Activated T-helper 1 cell treated with Interleukin-2 at 50 U/mL for 16 hours (primary cell): ENCODE measurements around the gene GPR161.
"Not testable (repeated sequence)": the region's sequence is repeated elsewhere in the genome, so short reads cannot be mapped to it uniquely, and the experiment has no call there.

Experiments used
- DNase-seq: peaks from one replicate; pipeline ENCODE4 v3.0.0-alpha.2; 2020; ENCODE audit warnings: low read depth

The GPR161 gene, protein sequence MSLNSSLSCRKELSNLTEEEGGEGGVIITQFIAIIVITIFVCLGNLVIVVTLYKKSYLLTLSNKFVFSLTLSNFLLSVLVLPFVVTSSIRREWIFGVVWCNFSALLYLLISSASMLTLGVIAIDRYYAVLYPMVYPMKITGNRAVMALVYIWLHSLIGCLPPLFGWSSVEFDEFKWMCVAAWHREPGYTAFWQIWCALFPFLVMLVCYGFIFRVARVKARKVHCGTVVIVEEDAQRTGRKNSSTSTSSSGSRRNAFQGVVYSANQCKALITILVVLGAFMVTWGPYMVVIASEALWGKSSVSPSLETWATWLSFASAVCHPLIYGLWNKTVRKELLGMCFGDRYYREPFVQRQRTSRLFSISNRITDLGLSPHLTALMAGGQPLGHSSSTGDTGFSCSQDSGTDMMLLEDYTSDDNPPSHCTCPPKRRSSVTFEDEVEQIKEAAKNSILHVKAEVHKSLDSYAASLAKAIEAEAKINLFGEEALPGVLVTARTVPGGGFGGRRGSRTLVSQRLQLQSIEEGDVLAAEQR

DNA sequence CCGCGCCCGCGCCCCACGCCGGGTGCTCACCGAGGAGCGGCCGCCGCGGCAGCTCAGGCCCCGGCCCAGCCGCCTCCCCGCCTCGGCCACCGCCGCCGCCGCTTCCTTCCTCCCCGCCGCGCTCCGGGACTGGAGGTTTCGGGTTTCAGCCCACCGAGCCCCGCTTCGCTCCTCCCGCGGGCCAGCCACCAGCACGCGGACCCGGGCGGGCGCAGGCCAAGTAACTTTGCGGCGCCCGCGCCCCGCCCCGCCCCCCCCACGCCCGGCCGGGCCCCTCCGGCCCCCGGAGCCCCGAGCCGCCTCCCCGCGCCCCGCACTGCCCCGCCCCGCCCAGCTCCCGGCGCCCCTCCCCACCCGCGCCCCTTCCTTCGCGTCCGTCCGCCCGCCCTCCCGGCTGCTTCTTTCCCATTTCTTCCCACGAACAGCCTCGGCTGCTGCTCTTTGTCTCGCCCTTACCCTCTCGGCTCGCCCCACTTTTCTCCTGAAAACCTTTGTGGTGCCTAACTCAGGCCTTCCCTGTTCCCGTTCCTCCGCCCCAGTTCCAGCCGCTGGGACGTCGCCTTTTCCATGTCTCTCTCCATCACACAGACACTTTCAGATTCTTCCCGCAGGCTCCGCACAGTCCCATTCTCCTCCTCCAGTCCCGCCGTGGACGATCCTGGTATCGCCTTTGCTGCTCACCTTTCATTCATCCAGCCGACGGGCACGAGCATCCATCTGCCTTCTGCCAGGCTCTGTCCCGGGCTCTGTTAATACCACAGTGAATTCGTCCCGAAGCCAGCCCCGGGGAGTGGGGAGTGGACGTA is at the start of gene GPR161:
GPR161 (minus strand) TSS at position 222 of the 806 bp plus-strand sequence. CDS start 32,080 bp downstream, outside the sequence.
- DNase-seq = no peak

DNA sequence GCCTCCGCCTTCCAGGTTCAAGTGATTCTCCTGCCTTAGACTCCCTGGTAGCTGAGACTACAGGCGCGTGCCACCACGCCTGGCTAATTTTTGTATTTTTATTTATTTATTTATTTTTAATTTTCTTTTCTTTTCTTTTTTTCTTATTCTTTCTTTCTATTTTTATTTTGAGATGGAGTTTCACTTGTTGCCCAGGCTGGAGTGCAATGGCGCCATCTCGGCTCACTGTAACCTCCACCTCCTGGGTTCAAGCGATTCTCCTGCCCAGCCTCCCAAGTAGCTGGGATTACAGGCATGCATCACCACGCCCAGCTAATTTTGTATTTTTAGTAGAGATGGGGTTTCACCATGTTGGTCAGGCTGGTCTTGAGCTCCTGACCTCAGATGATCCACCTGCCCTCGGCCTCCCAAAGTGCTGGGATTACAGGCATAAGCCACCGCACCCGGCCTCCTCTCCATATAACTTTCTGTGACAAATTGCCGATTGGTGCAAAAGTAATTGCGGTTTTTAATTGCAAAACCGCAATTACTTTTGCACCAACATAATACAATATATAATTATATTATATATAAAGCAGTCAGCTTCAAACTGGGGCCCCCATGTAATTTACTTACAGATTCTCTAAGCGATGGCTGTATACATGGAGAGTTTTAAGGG is 44.5 kb upstream of the GPR161 start:
- DNase-seq = not testable (repeated sequence)

DNA sequence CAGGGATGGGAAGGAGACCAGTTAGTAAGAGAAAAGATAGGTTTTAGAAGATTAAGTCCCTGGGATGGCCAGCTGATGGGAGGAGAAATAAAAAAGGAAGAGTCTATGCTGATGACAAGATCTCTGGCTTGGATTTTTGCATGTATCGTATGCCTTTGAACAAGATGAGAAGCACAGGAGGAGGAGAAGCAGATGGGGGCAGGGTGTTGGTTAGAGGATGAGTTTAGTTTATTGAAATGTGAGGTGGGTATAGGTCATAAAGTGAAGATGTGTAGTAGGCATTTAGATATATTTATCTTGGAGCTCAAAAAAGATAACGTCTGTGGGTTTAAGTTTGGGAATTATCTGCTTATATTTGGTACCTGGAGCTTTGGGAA is 43.4 kb upstream of the GPR161 start:
- DNase-seq = no peak

DNA sequence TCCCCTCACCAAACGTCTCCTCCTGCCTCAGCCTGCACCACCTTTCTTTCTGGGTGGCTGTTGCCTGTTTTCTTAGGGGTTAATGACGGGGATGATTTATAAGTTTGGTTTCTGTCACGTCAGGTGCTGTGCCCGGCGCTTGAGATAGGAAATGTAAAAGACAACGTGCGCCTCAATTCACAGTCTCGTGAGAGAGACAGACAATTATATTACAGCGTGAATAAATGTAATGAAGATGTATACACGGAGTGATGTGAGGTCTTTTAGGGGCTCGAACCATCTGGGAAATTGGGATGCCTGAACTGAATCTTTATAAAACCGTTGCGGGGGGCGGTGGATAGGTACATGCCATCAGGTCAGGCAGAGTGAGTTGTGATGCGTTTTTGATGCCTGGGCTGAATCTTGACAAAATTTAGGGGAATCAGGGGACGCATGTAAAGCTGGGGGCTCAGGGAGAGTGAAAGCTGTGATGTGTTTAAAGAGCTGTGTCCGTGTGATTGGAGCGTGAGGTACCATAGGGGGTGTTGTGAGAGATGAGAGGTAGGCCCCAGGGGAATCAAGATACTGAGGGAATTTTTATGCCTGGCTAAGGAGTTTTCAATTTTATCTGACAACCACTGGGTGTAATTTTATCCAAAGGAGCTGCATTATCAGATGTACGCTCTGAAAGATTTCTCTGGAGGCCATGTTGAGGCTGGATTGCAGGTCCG is 42.9 kb upstream of the GPR161 start:
- DNase-seq = no peak

DNA sequence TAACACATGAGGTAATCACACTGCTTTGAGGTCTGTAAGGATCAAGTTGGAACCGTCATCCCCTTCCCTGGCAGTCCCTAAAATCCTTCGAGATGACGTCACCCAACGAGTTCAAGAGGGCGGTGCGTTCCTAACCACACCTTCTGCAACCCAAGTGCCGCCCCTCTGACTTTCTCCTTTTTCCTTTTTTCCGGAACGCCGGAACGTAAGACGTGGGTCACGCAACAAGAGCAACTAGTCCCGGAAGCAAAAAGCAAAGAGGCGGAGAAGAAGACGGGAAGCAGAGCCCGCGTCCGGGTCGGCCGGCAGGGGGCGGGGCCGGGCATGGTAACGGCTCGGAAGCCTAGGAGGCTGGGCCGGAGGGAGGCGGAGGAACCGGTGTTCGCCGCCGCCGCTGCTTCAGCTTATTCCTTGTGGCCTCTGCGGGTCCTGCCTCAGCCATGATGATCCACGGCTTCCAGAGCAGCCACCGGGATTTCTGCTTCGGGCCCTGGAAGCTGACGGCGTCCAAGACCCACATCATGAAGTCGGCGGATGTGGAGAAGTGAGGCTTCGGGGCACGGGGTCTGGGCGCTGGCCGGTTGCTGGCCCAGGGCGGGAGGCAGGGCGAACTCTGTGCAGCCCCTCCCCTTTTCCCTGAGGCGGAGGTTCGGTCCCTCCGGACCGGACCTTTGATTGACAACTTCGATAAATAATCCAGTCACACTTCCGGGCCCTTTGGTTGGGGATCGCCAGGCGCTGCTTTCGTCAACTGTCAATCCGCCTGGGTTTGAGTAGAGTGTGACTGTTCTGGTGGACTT is 42.1 kb upstream of the GPR161 start, which contains the start of gene TIPRL:
TIPRL (plus strand) TSS at position 325 of the 800 bp plus-strand sequence; CDS start at position 441, 116 bp downstream.
- peak; percentile 89 for DNase-seq

DNA sequence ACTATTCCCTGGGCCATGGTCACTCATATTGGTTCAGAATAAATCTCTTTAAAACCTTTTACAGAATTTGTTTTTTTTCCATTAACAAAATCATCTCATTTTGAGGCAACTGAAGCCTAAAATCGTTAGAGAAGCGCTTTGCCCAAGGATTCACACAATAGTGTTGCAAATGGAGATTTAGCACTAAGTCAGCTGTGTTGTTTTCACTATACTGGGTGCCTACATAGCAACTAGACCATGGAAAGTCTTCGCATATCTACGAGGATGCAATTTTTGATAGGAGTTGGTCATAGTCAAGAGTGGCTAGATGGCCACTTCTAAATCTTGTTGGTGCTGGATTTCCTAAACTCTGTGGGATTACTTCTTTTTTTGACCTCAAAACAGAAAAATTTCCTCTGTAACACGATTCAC is 41.5 kb upstream of the GPR161 start:
- DNase-seq = no peak

DNA sequence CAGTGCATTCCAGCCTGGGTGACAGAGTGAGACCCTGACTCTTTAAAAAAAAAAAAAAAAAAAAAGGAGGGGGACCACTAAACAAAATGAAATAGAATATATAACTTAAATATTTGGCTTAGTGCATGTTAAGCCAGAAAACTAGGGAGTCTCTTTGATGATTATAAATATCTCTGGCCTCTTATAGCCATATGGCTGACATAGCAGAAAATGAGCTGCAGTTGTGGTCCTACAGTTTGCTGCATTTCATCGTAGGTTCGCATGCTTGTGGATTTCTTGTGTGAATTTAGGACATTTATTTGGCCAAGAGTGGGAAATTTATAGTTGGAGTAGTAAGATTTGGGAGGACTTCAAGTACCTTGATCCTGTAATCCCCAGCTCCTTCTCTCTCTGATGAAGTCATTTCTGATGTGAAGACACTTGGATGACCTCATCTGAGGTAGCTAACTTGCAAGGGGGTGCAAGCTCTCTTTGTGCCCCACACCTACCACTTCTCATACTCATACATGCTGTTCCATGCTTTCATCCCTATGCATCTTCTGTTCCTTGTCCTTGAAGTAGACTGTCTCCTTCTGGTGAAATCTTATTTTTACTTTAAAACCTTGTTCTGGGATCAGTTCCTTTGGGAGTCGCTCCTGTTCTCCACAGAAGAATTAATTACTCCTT is 35.7 kb upstream of the GPR161 start:
- no peak for DNase-seq

DNA sequence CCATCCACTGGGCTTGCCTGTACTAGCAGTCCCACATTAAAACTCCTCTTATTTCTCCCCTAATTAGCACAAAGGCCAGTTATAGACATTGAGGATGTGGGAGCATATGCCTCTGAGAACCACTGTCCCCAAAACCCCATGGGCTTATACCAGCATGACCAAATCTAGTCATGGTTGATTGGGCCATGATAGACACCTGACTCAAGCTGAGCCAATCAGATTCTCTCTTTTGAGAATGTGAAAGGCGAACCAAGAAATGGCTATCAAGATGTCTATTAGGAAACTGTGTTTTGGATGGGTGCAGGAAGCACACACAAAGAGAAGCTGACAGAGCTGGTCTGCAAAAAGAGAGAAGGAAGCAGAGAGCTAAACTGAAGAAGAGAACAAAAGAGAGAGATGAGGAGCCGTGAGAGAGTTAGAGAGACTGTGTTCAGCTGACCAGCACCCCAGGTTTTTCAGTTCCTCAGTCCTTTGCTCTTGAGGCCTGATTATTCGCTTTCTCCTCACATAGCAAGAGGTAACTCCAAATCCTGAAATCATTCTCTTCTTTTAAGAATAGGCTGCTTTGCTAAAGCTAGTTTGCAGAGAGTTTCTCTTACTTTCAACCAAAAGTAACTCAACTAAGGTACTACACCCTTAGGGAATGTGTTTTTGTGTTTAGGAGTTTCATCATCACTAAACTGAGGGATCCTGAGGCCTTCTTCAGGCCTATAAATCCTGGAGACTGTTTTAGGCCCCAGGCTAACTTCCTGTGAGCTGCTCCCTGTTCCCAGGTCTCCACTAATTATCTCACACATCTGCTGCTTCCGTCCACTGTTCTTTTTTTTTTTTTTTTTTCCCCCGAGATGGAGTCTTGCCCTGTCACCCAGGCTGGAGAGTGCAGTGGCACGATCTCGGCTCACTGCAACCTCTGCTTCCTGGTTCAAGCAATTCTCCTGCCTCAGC is 34.1 kb upstream of the GPR161 start:
- no peak for DNase-seq

DNA sequence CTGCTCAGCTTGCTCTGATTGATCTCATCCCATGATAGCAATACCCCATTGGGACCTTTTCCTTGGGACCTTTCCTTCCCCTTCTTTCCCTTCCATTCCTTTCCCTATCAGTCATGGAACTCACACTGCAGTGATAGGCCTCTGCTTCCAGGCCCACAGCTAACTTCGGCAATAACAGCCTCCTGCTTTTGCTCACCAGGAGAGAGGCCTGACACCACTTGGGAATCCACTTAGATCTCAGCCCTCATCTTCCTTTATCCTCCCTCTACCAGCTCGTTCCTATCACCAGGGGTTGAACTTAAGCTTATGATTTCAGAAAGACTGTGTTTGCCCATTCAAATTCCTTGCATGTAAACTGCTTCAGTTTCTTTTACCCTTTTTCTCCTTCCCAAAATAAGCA is 31.1 kb upstream of the GPR161 start:
- DNase-seq = no peak

DNA sequence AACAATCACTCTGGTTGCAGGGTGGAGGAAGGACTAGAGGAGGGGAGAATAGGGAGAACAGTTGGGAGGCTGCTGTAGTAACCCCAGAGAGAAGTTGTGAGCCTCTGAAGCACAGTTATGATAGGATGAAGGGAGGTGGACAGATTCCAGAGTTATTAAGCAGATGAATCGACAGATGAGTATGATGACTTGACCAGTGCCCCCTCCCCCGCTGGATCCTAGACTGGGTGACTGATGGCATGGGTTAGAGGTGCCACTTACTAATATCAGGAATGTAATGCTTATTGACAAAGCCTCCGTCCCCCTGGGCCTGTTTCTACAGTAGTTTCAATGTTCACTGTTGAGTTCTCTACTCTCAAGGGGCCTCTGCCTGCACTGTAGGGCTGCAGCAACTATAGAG is 28.0 kb upstream of the GPR161 start:
- no peak for DNase-seq

DNA sequence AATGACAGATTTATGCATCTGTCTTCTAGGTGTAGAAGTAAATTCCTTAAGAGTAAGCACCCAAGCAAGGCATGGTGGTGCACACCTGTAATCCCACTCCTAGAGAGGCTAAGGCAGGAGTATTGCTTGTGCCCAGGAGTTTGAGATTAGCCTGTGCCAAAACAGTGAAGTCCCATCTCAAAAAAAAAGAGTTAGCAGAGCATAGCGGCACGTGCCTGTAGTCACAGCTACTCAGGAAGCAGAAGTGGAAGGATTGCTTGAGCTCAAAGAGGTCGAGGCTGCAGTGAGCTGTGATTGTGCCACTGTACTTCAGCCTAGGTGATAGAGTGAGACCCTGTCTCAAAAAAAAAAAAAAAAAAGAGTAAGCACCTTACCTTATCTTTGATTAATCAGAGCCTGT is 26.9 kb upstream of the GPR161 start:
- no peak for DNase-seq

DNA sequence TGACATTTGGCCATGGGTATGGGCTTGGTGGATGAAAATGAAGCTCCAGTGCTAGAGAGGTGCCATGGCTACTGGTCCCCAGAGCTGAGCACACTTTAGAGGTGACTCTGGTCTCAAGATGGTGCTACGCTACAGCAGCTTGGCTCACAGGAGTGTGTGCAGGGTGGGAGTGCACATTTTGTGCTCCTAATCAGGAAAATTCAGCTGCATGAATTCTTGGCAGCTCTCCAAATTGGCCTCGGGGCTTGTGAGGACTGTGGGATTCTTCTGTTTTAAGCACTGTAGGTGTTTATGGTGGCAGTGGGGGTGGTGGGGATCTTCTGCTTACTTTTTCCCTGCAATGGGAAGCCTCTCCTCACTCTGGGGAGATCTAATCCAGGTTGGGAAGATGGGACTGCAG is 24.7 kb upstream of the GPR161 start:
- no peak for DNase-seq

DNA sequence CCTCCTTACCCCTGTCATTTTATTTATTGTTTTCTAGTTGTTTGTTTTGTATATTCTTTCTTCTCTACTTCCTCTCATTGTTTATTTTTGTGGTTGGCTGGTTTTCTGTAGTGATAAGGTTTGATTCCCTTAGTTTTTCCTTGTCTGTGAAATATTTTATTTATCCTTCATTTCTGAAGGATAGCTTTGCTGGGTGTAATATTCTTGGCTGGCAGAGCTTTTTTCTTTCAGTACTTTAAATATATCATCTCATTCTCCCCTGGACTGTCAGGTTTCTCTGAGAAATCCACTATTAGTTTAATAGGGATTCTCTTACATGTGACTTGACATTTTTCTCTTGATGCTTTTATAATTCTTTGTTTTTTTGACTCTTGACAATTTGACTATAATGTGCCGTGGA is 23.2 kb upstream of the GPR161 start:
- DNase-seq = no peak

DNA sequence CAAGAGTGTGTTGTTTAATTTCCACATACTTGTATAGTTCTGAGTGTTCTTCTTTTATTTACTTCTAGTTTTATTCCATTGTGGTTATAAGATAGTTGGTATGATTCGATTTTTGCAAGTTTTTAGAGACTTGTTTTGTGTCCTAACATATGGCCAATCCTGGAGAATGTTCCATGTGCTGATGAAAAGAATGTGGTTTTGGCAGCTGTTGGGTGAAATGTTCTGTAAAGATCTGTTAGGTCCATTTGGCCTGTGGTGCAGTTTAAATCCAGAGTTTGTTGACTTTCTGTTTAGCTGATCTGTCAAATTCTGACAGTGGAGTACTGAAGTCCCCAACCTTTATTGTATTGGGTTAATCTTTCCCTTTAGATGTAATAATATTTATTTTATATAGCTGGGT is 22.5 kb upstream of the GPR161 start:
- DNase-seq = no peak

DNA sequence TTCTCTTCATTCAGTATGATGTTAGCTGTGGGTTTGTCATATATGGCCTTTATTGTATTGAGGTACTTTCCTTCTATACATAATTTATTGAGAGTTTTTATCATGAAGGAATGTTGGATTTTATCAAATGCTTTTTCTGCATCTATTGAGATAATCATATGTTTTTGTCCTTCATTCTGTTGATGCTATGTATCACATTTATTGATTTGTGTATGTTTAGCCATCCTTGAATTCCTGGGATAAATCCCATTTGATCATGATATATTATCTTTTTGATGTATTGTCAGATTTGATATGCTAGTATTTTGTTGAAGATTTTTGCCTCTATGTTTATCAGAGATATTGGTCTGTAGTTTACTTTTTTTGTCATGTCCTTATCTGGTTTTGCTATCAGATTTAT is 20.9 kb upstream of the GPR161 start:
- DNase-seq = no peak

DNA sequence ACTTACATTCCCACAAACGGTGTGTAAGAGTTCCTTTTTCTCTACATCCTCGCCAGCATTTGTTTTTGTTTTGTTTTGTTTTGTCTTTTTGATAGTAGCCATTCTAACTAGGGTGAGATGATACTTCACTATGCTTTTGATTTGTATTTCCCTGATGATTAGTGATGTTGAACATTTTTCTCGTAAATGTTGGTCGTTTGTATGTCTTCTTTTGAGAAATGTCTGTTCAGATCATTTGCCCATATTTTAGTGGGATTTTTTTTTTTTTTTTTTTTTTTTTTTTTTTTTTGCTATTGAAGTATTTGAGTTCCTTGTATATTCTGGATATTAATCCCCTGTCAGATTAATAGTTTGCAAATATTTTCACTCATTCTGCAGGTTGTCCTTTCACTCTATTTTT is 19.2 kb upstream of the GPR161 start:
- no peak for DNase-seq

DNA sequence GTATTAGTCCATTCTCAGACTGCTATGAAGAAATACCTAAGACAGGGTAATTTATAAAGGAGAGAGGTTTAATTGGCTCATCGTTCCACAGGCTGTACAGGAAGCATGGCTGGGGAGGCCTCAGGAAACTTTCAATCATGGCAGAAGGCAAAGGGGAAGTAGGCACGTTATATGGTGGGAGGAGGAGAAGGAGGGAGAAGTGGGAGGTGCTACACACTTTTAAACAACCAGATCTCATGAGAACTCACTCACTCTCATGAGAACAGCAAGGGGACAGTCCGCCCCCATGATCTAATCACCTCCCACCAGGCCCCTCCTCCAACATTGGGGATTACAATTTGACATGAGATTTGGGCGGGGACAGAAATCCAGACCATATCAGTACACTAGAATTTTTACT is 18.0 kb upstream of the GPR161 start:
- not testable (repeated sequence) for DNase-seq

DNA sequence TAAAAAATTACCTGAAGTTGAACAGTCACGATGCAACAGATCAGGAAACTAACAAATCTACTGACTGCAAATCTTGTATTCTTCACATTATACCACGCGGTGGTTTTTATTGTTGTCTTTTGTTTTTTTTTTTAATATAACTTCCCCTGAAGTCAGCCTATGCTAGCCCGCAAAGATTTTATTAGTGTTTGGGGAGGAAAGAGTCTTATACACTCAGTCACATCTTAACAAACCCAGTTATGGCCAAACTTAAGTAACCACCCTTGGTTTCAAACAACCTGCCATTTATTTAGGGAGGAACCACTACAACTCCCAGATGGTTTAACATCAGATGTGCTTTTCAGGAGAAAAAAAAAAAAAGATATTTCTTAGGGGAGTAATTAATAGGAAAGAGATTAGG is 15.2 kb upstream of the GPR161 start:
- DNase-seq = no peak

DNA sequence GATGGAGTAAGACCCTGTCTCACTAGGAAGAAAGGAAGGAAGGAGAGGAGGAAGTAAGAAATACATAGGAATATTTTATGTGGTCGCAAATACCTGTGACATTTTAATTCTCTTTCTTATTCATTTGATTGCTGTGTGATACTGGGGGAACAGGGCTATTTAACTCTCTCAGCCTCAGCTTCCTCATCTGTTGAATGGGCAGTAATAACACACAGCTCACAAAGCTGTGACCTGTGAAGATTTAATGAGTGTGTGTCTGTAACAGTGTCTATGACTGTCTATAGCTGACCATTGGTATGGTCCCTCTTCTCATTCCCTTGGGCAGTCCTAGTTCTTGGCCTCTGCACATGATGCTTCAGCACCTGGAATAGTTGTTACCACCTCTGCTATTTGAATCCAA is 13.6 kb upstream of the GPR161 start:
- DNase-seq = no peak
